GM19372 (cell line): Measurements from ENCODE around the gene KRTAP2-4.
"Not testable (repeated sequence)": the region's sequence is repeated elsewhere in the genome, so short reads cannot be mapped to it uniquely, and the experiment has no call there.

ENCODE experiments used
- ATAC-seq: cut with Tn5 transposase; IDR thresholded peaks from one replicate; pipeline ENCODE4 v1.9.1; 2021; ENCODE audit warnings: mild to moderate bottlenecking, low read depth, moderate library complexity; ENCODE audit not compliant: unreplicated experiment

KRTAP2-4 gene

GRCh38 chr17:41065829-41066624, at the start of gene KRTAP2-4:
KRTAP2-4 (minus strand) TSS chr17:41065879; CDS start chr17:41065845, 34 bp downstream.
- ATAC-seq, result no peak

GRCh38 chr17:41111151-41111885, 45.6 kb upstream of the KRTAP2-4 start:
- no peak for ATAC-seq

- ATAC-seq, result not testable (repeated sequence)
Observed at GRCh38 chr17:41108728-41109386, 43.2 kb upstream of the KRTAP2-4 start.

GRCh38 chr17:41107941-41108450, 42.3 kb upstream of the KRTAP2-4 start:
- no peak for ATAC-seq

- ATAC-seq, result not testable (repeated sequence)
Observed at GRCh38 chr17:41105347-41105746, 39.7 kb upstream of the KRTAP2-4 start, which contains the start of gene KRTAP4-9. KRTAP4-9 (plus strand) TSS chr17:41105389; CDS start chr17:41105389, 0 bp downstream.

GRCh38 chr17:41104386-41105038, 38.8 kb upstream of the KRTAP2-4 start:
- ATAC-seq, result not testable (repeated sequence)

- ATAC-seq, result no peak
Observed at GRCh38 chr17:41103896-41104295, 38.2 kb upstream of the KRTAP2-4 start.

- ATAC-seq, result no peak
Observed at GRCh38 chr17:41101586-41102259, 36.0 kb upstream of the KRTAP2-4 start, which contains the start of gene KRTAP4-16. KRTAP4-16 (minus strand) TSS chr17:41102209; CDS start chr17:41102209, 0 bp downstream.

- ATAC-seq, result not testable (repeated sequence)
Observed at GRCh38 chr17:41099682-41100480, 34.2 kb upstream of the KRTAP2-4 start.

- ATAC-seq, result no peak
Observed at GRCh38 chr17:41098481-41098880, 32.8 kb upstream of the KRTAP2-4 start.

- ATAC-seq, result no peak
Observed at GRCh38 chr17:41098042-41098441, 32.4 kb upstream of the KRTAP2-4 start, which contains the start of gene KRTAP4-8. KRTAP4-8 (minus strand) TSS chr17:41098142; CDS start chr17:41098084, 58 bp downstream.

GRCh38 chr17:41096055-41096454, 30.4 kb upstream of the KRTAP2-4 start:
- ATAC-seq, result no peak

- not testable (repeated sequence) for ATAC-seq
Observed at GRCh38 chr17:41088760-41089352, 23.2 kb upstream of the KRTAP2-4 start.

GRCh38 chr17:41084100-41084856, 18.6 kb upstream of the KRTAP2-4 start, which contains the start of gene KRTAP4-7:
KRTAP4-7 (plus strand) TSS chr17:41084150; CDS start chr17:41084207, 57 bp downstream.
- not testable (repeated sequence) for ATAC-seq

- not testable (repeated sequence) for ATAC-seq
Observed at GRCh38 chr17:41083427-41083826, 17.7 kb upstream of the KRTAP2-4 start.

GRCh38 chr17:41082626-41083025, 16.9 kb upstream of the KRTAP2-4 start:
- no peak for ATAC-seq

- ATAC-seq, result no peak
Observed at GRCh38 chr17:41076788-41077187, 11.1 kb upstream of the KRTAP2-4 start.
